H1 (cell line): ENCODE results near the gene OPALIN. TPM values are rescaled to one million over a fixed set of nuclear protein-coding genes. Genes with fewer than 3 reads are reported as not detected.
A peak's percentile ranks its signal among the peaks of the same experiment; 100 is the strongest.

Experiments
- ATF2 ChIP-seq: IDR thresholded peaks from 2 replicates; pipeline ENCODE4 v1.6.1; 2012; ENCODE audit warnings: low read length, inconsistent platforms
- MAX ChIP-seq: IDR thresholded peaks from 2 replicates; pipeline ENCODE4 v1.6.1; 2012; ENCODE audit warnings: inconsistent platforms
- RBBP5 ChIP-seq: IDR thresholded peaks from 2 replicates; pipeline ENCODE4 v1.7.1; 2012; ENCODE audit warnings: low read depth, mild to moderate bottlenecking, inconsistent platforms, low read length, moderate library complexity, borderline replicate concordance
- RXRA ChIP-seq: IDR thresholded peaks from 2 replicates; pipeline ENCODE4 v1.6.1; 2011; ENCODE audit warnings: low read depth, mild to moderate bottlenecking, low read length, moderate library complexity; ENCODE audit not compliant: insufficient read depth
- SIN3A ChIP-seq, 2 experiments: IDR thresholded peaks in 1 of 2; conservative IDR thresholded peaks in 1 of 2; 2 replicates each; pipeline ENCODE4 v1.6.1; 2011 to 2012; ENCODE audit warnings: low read length in 2 of 2, improper control_type of control experiment in 1 of 2, low read depth in 1 of 2, mild to moderate bottlenecking in 1 of 2
- polyA plus RNA-seq, 7 experiments: library from polyadenylated mRNA; depleted of rRNA in 3 of 7; stranded (reverse) in 5 of 7; unstranded in 2 of 7; fragments of >200 nt in 5 of 7; fragments of 200-250 nt in 2 of 7; gene quantifications; 1 replicate in 5 of 7; 2 replicates in 1 of 7; 4 replicates in 1 of 7; pipeline versions ENCODE4 v1.2.1 to v1.2.3, GENCODE V29; 2011 to 2013; ENCODE audit warnings: missing spikeins in 2 of 7, mixed read lengths in 2 of 7
- total RNA-seq: library from RNA; stranded (reverse); fragmentation: NEBNext Ultra II Directional; extraction: Animal tissue kit (Norgen Biotek cat#: 25700); gene quantifications from 2 replicates; pipeline ENCODE4 v1.2.1, GENCODE V29; 2021
- TF ChIP-seq, protein P1 (sequence below): fragments of 300-600 bp; sonication (generic); IDR thresholded peaks from 2 replicates; pipeline ENCODE4 v1.7.1; 2012; ENCODE audit warnings: low read length, moderate library complexity, mild to moderate bottlenecking, inconsistent platforms; ENCODE audit not compliant: insufficient replicate concordance

Gene OPALIN
- total and polyA plus RNA-seq, 2 of the 8 experiments (the other 6 are each of a cell fraction or from before 2014, with no cell fraction given), result 0.03 TPM; not detected in 1

DNA sequence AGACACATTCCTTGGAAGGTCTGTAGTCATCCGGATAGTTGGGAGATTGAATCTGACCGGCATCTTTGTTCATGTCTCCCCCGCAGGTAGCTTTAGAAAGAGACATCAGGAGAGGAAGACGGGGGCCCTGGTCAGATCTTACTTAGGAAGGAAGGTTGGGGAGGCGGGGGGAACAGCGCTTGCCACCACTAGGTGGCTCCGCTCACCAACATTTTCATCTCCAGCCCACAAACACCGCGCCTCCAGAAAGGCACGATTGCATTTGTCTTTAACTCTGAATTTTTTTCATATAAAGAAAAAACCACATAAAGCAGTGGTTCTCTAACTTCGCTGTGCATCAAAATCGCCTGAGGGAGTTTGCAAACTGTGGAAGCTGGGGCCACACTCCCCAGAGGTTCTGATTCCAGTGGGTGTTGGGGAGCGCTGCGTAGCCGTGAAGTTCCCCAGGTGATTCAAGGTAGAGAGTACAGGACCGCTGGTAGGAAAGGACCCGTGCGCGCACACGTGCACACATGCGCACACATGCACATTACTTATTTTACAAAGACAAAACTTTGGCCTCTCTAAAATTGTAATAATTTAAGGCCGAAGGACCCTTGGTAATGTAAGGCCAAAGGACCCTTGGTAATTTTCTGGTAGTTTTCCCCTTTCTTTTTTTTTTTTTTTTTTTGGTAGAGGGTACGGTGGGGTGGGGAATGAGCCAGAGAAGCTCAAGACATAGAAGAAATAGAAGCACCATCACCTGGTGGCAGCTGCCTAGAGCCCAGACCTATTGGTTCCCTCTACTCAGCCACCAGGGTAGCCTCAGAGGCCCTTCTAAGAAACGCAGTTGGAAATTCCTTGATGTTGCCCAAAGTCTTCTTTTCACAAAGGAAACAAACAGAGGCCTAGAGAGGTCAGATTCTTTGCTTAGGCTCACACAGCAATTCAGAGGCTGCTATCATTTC lies 37.4 kb upstream of the OPALIN start (continued):
- TF ChIP-seq SIN3A (conservative IDR thresholded peaks at IDR 0.05 in 1 of 2, IDR thresholded peaks at IDR 0.05 in 1 of 2; ENCODE audit: low read depth in 1 of 2, low read length in 2 of 2) (0 out of 4 replicates have a peak, but pooled peaks of 1 of the 2 experiments have one; percentile 41), ATF2 (no peak), MAX (0 out of 2 replicates have a peak, but pooled peaks have one; percentile 39), RBBP5 (no peak), RXRA (no peak)
- TF ChIP-seq, protein P1, sequence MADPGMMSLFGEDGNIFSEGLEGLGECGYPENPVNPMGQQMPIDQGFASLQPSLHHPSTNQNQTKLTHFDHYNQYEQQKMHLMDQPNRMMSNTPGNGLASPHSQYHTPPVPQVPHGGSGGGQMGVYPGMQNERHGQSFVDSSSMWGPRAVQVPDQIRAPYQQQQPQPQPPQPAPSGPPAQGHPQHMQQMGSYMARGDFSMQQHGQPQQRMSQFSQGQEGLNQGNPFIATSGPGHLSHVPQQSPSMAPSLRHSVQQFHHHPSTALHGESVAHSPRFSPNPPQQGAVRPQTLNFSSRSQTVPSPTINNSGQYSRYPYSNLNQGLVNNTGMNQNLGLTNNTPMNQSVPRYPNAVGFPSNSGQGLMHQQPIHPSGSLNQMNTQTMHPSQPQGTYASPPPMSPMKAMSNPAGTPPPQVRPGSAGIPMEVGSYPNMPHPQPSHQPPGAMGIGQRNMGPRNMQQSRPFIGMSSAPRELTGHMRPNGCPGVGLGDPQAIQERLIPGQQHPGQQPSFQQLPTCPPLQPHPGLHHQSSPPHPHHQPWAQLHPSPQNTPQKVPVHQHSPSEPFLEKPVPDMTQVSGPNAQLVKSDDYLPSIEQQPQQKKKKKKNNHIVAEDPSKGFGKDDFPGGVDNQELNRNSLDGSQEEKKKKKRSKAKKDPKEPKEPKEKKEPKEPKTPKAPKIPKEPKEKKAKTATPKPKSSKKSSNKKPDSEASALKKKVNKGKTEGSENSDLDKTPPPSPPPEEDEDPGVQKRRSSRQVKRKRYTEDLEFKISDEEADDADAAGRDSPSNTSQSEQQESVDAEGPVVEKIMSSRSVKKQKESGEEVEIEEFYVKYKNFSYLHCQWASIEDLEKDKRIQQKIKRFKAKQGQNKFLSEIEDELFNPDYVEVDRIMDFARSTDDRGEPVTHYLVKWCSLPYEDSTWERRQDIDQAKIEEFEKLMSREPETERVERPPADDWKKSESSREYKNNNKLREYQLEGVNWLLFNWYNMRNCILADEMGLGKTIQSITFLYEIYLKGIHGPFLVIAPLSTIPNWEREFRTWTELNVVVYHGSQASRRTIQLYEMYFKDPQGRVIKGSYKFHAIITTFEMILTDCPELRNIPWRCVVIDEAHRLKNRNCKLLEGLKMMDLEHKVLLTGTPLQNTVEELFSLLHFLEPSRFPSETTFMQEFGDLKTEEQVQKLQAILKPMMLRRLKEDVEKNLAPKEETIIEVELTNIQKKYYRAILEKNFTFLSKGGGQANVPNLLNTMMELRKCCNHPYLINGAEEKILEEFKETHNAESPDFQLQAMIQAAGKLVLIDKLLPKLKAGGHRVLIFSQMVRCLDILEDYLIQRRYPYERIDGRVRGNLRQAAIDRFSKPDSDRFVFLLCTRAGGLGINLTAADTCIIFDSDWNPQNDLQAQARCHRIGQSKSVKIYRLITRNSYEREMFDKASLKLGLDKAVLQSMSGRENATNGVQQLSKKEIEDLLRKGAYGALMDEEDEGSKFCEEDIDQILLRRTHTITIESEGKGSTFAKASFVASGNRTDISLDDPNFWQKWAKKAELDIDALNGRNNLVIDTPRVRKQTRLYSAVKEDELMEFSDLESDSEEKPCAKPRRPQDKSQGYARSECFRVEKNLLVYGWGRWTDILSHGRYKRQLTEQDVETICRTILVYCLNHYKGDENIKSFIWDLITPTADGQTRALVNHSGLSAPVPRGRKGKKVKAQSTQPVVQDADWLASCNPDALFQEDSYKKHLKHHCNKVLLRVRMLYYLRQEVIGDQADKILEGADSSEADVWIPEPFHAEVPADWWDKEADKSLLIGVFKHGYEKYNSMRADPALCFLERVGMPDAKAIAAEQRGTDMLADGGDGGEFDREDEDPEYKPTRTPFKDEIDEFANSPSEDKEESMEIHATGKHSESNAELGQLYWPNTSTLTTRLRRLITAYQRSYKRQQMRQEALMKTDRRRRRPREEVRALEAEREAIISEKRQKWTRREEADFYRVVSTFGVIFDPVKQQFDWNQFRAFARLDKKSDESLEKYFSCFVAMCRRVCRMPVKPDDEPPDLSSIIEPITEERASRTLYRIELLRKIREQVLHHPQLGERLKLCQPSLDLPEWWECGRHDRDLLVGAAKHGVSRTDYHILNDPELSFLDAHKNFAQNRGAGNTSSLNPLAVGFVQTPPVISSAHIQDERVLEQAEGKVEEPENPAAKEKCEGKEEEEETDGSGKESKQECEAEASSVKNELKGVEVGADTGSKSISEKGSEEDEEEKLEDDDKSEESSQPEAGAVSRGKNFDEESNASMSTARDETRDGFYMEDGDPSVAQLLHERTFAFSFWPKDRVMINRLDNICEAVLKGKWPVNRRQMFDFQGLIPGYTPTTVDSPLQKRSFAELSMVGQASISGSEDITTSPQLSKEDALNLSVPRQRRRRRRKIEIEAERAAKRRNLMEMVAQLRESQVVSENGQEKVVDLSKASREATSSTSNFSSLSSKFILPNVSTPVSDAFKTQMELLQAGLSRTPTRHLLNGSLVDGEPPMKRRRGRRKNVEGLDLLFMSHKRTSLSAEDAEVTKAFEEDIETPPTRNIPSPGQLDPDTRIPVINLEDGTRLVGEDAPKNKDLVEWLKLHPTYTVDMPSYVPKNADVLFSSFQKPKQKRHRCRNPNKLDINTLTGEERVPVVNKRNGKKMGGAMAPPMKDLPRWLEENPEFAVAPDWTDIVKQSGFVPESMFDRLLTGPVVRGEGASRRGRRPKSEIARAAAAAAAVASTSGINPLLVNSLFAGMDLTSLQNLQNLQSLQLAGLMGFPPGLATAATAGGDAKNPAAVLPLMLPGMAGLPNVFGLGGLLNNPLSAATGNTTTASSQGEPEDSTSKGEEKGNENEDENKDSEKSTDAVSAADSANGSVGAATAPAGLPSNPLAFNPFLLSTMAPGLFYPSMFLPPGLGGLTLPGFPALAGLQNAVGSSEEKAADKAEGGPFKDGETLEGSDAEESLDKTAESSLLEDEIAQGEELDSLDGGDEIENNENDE, result no peak
